IMR-90 (cell line): ENCODE data around the gene CASZ1. TPM values are rescaled to one million over a fixed set of nuclear protein-coding genes. Genes with fewer than 3 reads are reported as not detected.

Experiments
- ATAC-seq: fragments of 200-7000 bp; cut with Tn5 transposase; 2 replicates; pipeline ENCODE4 v1.9.1; 2020; ENCODE audit warnings: low read depth, mild to moderate bottlenecking, moderate library complexity
- BruUV-seq: library from RNA; stranded (reverse); fragments of 400-500 nt; replicated peaks from 2 replicates; lab custom pipeline; 2021; lab: Mats Ljungman, UMichigan
- CTCF ChIA-PET: fragments of 300-600 bp; formaldehyde crosslinking; extraction: SDS; loops from one replicate; lab custom pipeline; 2021; ENCODE audit warnings: antibody characterized with exemption; lab: Yijun Ruan, JAX
- POLR2A ChIA-PET: fragments of 300-600 bp; sonication (Branson Sonifier 250); formaldehyde crosslinking; loops from one replicate; lab custom pipeline; 2022; ENCODE audit warnings: antibody characterized with exemption; ENCODE audit not compliant: unreplicated experiment; lab: Charles Lee
- DNase-seq: peaks from one replicate; pipeline ENCODE4 v3.0.0; 2013
- H2AFZ ChIP-seq: replicated peaks from 2 replicates; pipeline ENCODE3; 2013; ENCODE audit warnings: low read length, mild to moderate bottlenecking; ENCODE audit not compliant: poor library complexity
- H2AK5ac ChIP-seq: 2 replicates; pipeline ENCODE4 v1.6.1; 2013; ENCODE audit warnings: low read depth, low read length, inconsistent platforms
- H2AK9ac ChIP-seq: replicated peaks from 2 replicates; pipeline ENCODE3; 2013; ENCODE audit warnings: mild to moderate bottlenecking, low read depth, low read length, moderate library complexity; ENCODE audit not compliant: poor library complexity
- H2BK120ac ChIP-seq: 2 replicates; pipeline ENCODE4 v1.6.1; 2013; ENCODE audit warnings: low read depth, low read length, inconsistent platforms
- H2BK15ac ChIP-seq: 3 replicates; pipeline ENCODE4 v1.6.1; 2013; ENCODE audit warnings: low read depth, low read length, inconsistent platforms
- H2BK20ac ChIP-seq: 2 replicates; pipeline ENCODE4 v1.6.1; 2013; ENCODE audit warnings: low read depth, mild to moderate bottlenecking, inconsistent platforms, low read length, moderate library complexity
- H2BK5ac ChIP-seq: 2 replicates; pipeline ENCODE4 v1.6.1; 2013; ENCODE audit warnings: mild to moderate bottlenecking, low read depth, low read length, inconsistent platforms; ENCODE audit not compliant: poor library complexity, severe bottlenecking
- H3K14ac ChIP-seq: replicated peaks from 2 replicates; pipeline ENCODE4 v1.6.1; 2013; ENCODE audit warnings: low read depth, low read length, inconsistent platforms
- H3K18ac ChIP-seq: 2 replicates; pipeline ENCODE4 v1.6.1; 2013; ENCODE audit warnings: low read depth, low read length, control low read depth
- H3K23ac ChIP-seq: 2 replicates; pipeline ENCODE4 v1.6.1; 2013; ENCODE audit warnings: low read depth, low read length, inconsistent platforms
- H3K27ac ChIP-seq: 2 replicates; pipeline ENCODE4 v1.5.1; 2013; ENCODE audit warnings: mild to moderate bottlenecking, control low read depth, low read length; ENCODE audit not compliant: insufficient read depth
- H3K27me3 ChIP-seq: 2 replicates; pipeline ENCODE4 v1.6.1; 2013; ENCODE audit warnings: low read length; ENCODE audit not compliant: control insufficient read depth, insufficient read depth
- H3K36me3 ChIP-seq: 2 replicates; pipeline ENCODE4 v1.6.1; 2013; ENCODE audit warnings: low read length, mixed read lengths; ENCODE audit not compliant: control insufficient read depth, insufficient read depth
- H3K4ac ChIP-seq: 2 replicates; pipeline ENCODE4 v1.6.1; 2013; ENCODE audit warnings: low read depth, low read length, inconsistent platforms
- H3K4me1 ChIP-seq: 2 replicates; pipeline ENCODE4 v1.6.1; 2013; ENCODE audit warnings: low read length, mixed read lengths; ENCODE audit not compliant: control insufficient read depth, insufficient read depth
- H3K4me2 ChIP-seq: 2 replicates; pipeline ENCODE4 v1.6.1; 2013; ENCODE audit warnings: low read depth, mild to moderate bottlenecking, control low read depth, low read length, moderate library complexity
- H3K4me3 ChIP-seq: 2 replicates; pipeline ENCODE4 v1.5.1; 2013; ENCODE audit warnings: low read depth, mild to moderate bottlenecking, control low read depth, low read length, moderate library complexity; ENCODE audit not compliant: insufficient read depth
- H3K56ac ChIP-seq: 2 replicates; pipeline ENCODE4 v1.6.1; 2013; ENCODE audit warnings: low read length, inconsistent platforms; ENCODE audit not compliant: insufficient read depth; ENCODE audit errors: extremely low read depth
- H3K79me1 ChIP-seq, 2 experiments: 2 replicates each; pipeline ENCODE4 v1.6.1; 2013; ENCODE audit warnings: low read length in 2 of 2, inconsistent platforms in 1 of 2, low read depth in 1 of 2
- H3K9ac ChIP-seq: 2 replicates; pipeline ENCODE4 v1.6.1; 2013; ENCODE audit warnings: low read depth, low read length, control low read depth
- H3K9me1 ChIP-seq: 2 replicates; pipeline ENCODE4 v1.6.1; 2013; ENCODE audit warnings: low read length, inconsistent platforms; ENCODE audit not compliant: insufficient read depth
- H3K9me3 ChIP-seq: 2 replicates; pipeline ENCODE4 v1.6.1; 2013; ENCODE audit warnings: low read length; ENCODE audit not compliant: control insufficient read depth, insufficient read depth
- H4K20me1 ChIP-seq: 2 replicates; pipeline ENCODE4 v1.6.1; 2013; ENCODE audit warnings: low read length, inconsistent platforms; ENCODE audit not compliant: insufficient read depth
- H4K5ac ChIP-seq: 2 replicates; pipeline ENCODE4 v1.6.1; 2013; ENCODE audit warnings: mild to moderate bottlenecking, low read depth, low read length, control low read depth
- H4K8ac ChIP-seq, 2 experiments: 2 replicates each; pipeline ENCODE4 v1.6.1; 2013; ENCODE audit warnings: low read depth in 2 of 2, low read length in 2 of 2, control low read depth in 1 of 2, inconsistent platforms in 1 of 2
- H4K91ac ChIP-seq: 2 replicates; pipeline ENCODE4 v1.6.1; 2013; ENCODE audit warnings: low read depth, low read length, inconsistent platforms; ENCODE audit not compliant: insufficient read depth
- BHLHE40 ChIP-seq: fragments of 150-350 bp; IDR thresholded peaks from 2 replicates; pipeline ENCODE4 v1.6.1; 2016; ENCODE audit warnings: mild to moderate bottlenecking, low read depth, low read length
- CEBPB ChIP-seq: IDR thresholded peaks from 2 replicates; pipeline ENCODE4 v1.6.1; 2012; ENCODE audit warnings: low read depth, low read length, improper control_type of control experiment
- FOS ChIP-seq: fragments of 150-350 bp; IDR thresholded peaks from 2 replicates; pipeline ENCODE4 v1.6.1; 2016; ENCODE audit warnings: low read depth, low read length
- MXI1 ChIP-seq: IDR thresholded peaks from 2 replicates; pipeline ENCODE4 v1.6.1; 2012; ENCODE audit warnings: low read depth, mild to moderate bottlenecking, low read length, moderate library complexity, borderline replicate concordance
- NFE2L2 ChIP-seq: fragments of 150-350 bp; IDR thresholded peaks from 2 replicates; pipeline ENCODE4 v1.6.1; 2016; ENCODE audit warnings: low read depth, mild to moderate bottlenecking, low read length
- POLR2A ChIP-seq: IDR thresholded peaks from 2 replicates; pipeline ENCODE4 v1.6.1; 2012; ENCODE audit warnings: mild to moderate bottlenecking, low read depth, low read length
- WGBS, 2 experiments: methylation state at CpG; one replicate each; pipeline versions ENCODE4 v1.1.5 to v1.1.7; 2013; ENCODE audit warnings: missing lambda C conversion rate in 2 of 2; ENCODE audit not compliant: insufficient read length in 1 of 2; ENCODE audit errors: extremely low coverage in 2 of 2; 5-methylcytosine and 5-hydroxymethylcytosine counted together
- dilution Hi-C: fragments of 300-500 bp; cut with HindIII; formaldehyde crosslinking; loops from one replicate; pipeline ENCODE4 v1.14.3; 2018; ENCODE audit warnings: low sequenced_read_pairs; ENCODE audit not compliant: unreplicated experiment
- in situ Hi-C: fragments of 300-500 bp; cut with MboI; formaldehyde crosslinking; loops from 3 replicates; pipeline ENCODE4 v1.14.3; 2019; ENCODE audit warnings: low sequenced_read_pairs, inconsistent platforms, mixed read lengths
- intact Hi-C: fragments of 100-400 bp; cut with micrococcal nuclease; formaldehyde crosslinking; loops from 2 replicates; pipeline ENCODE4 v1.10.0; 2022
- polyA plus RNA-seq, 3 experiments: library from polyadenylated mRNA; depleted of rRNA; stranded (reverse); fragments of >200 nt; gene quantifications; 2 replicates each; pipeline ENCODE4 v1.2.3, GENCODE V29; 2012; ENCODE audit warnings: low replicate concordance in 1 of 3
- total RNA-seq: library from RNA; depleted of rRNA; stranded (reverse); fragments of >200 nt; gene quantifications from 2 replicates; pipeline ENCODE4 v1.2.3, GENCODE V29; 2012
- TF ChIP-seq, protein P1 (sequence below): fragments of 150-350 bp; IDR thresholded peaks from 2 replicates; pipeline ENCODE4 v1.6.1; 2017; ENCODE audit warnings: mild to moderate bottlenecking, antibody characterized with exemption, low read length, low read depth
- TF ChIP-seq, protein P2 (sequence below): fragments of 150-350 bp; IDR thresholded peaks from 2 replicates; pipeline ENCODE4 v1.6.1; 2016; ENCODE audit warnings: low read depth, mild to moderate bottlenecking, low read length, moderate library complexity, borderline replicate concordance

Gene CASZ1
- total and polyA plus RNA-seq, 2 of the 4 experiments (the other 2 are of a cell fraction) = 0.18 to 0.24 TPM

DNA sequence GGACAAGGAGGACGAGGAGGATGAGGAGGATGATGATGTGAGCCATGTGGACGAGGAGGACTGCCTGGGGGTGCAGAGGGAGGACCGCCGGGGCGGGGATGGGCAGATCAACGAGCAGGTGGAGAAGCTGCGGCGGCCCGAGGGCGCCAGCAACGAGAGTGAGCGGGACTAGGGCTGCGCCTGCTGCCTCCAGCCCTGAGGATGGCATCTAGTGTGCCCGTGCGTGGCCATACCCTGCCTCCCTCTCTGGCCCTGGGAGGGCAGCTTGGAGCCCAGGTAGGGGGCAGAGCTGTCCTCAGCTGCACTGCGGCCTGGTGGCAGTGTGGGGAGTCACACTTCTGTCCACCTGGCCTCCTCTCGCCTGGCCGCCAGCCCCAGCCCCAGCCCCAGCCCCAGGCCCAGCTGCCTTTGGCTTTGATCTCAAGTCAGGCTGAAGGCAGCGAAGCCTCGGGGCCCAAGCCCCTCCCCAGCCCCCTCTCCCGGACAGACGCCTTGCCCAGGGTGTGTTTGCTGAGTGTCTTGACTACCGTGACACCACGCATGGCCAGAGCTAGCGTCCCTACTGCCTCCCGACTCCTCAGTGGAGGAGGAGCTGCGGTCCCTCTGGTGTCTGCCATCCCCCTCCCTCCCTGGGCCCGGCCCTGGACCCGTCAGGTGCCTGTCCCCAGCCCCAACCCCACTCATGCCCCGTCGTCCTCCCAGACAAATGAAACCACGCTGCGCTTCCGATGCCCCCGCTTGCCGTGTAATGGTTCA is 166.5 kb downstream of the CASZ1 start:
- no TSS peak for BruUV-seq
- dilution Hi-C loops = no loop called here

More for the DNA sequence above, 166.5 kb downstream of the CASZ1 start:
- no peak overlapping the region for H4K8ac ChIP-seq
- peaks cover 2% of the 10 kb centered on the region; the same call in 1 of the 2 replicates for H3K9me1 ChIP-seq
- no peak overlapping the region for H2BK20ac ChIP-seq
- ATAC-seq = no peak
- CTCF ChIA-PET = no interaction called here
- H4K5ac ChIP-seq = no peak overlapping the region
- H3K79me1 ChIP-seq = no peaks in the 10 kb centered on the region
- no peak overlapping the region for H4K91ac ChIP-seq
- no peak overlapping the region for H3K4me2 ChIP-seq
- H3K4me1 ChIP-seq = peaks cover 6% of the 10 kb centered on the region; the same call in 1 of the 2 replicates
- H2BK5ac ChIP-seq = no peak overlapping the region
- peaks cover 12% of the 10 kb centered on the region; the same call in 1 of the 2 replicates for H3K36me3 ChIP-seq
- in situ Hi-C loops = no loop called here
- peak overlapping the region; percentile 39 for H2AK9ac ChIP-seq
- no peak for DNase-seq
- POLR2A ChIA-PET = no interaction called here
- H3K9me3 ChIP-seq = no peaks in the 10 kb centered on the region
- TF ChIP-seq FOS = no peak
- TF ChIP-seq MXI1 = no peak
- TF ChIP-seq BHLHE40 = no peak
- no peak for TF ChIP-seq POLR2A
- no peak for TF ChIP-seq NFE2L2
- TF ChIP-seq, protein P1, sequence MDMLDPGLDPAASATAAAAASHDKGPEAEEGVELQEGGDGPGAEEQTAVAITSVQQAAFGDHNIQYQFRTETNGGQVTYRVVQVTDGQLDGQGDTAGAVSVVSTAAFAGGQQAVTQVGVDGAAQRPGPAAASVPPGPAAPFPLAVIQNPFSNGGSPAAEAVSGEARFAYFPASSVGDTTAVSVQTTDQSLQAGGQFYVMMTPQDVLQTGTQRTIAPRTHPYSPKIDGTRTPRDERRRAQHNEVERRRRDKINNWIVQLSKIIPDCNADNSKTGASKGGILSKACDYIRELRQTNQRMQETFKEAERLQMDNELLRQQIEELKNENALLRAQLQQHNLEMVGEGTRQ = no peak
- TF ChIP-seq, protein P2, sequence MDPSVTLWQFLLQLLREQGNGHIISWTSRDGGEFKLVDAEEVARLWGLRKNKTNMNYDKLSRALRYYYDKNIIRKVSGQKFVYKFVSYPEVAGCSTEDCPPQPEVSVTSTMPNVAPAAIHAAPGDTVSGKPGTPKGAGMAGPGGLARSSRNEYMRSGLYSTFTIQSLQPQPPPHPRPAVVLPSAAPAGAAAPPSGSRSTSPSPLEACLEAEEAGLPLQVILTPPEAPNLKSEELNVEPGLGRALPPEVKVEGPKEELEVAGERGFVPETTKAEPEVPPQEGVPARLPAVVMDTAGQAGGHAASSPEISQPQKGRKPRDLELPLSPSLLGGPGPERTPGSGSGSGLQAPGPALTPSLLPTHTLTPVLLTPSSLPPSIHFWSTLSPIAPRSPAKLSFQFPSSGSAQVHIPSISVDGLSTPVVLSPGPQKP = no peak
- no peak for TF ChIP-seq CEBPB
- no peaks in the 10 kb centered on the region for H3K27me3 ChIP-seq
- no peak overlapping the region for H3K14ac ChIP-seq
- intact Hi-C loops = no loop called here
- no peak overlapping the region for H3K18ac ChIP-seq
- no peak overlapping the region for H3K4me3 ChIP-seq
- no peak overlapping the region; the same call in 1 of the 2 replicates for H2BK120ac ChIP-seq
- H2BK15ac ChIP-seq = no peak overlapping the region
- no peak overlapping the region for H3K27ac ChIP-seq
- WGBS, 2 experiments = 82% methylated on average over 14 of the region's 36 CpGs; no CpG with 5 or more reads in 1 of the 2 experiments
- H3K4ac ChIP-seq = no peak overlapping the region
- H2AK5ac ChIP-seq = no peak overlapping the region
- no peaks in the 10 kb centered on the region for H4K20me1 ChIP-seq
- H3K23ac ChIP-seq = no peak overlapping the region
- H3K9ac ChIP-seq = no peak overlapping the region
- H3K56ac ChIP-seq = no peak overlapping the region
- no peak overlapping the region for H2AFZ ChIP-seq
